Aorta (tissue), 5 donors: ENCODE results near the gene ANKRD11. TPM values are rescaled to one million over a fixed set of nuclear protein-coding genes. Genes with fewer than 3 reads are reported as not detected.
"Not testable (repeated sequence)": the region's sequence is repeated elsewhere in the genome, so short reads cannot be mapped to it uniquely, and the experiment has no call there.

ENCODE experiments used
- ATAC-seq: fragments of 200-7000 bp; cut with Tn5 transposase; one replicate; pipeline ENCODE4 v1.9.1; 2022; ENCODE audit warnings: moderate library complexity; ENCODE audit not compliant: low FRiP score
- DNase-seq, 2 donors: peaks; one replicate each; pipeline ENCODE4 v3.0.0-alpha.2; 2020
- H3K27ac ChIP-seq, 2 donors: one replicate each; pipeline ENCODE4 v1.5.1; 2013; ENCODE audit warnings: low read length in 2 of 2, mild to moderate bottlenecking in 2 of 2, moderate library complexity in 2 of 2, control low read depth in 1 of 2, inconsistent platforms in 1 of 2, low read depth in 1 of 2
- H3K27me3 ChIP-seq, 2 donors: one replicate each; pipeline ENCODE4 v1.6.1; 2013; ENCODE audit warnings: control low read depth in 1 of 2, low read length in 1 of 2, mild to moderate bottlenecking in 1 of 2, moderate library complexity in 1 of 2; ENCODE audit not compliant: insufficient read depth in 2 of 2, control insufficient read depth in 1 of 2
- H3K36me3 ChIP-seq, 2 donors: one replicate each; pipeline ENCODE4 v1.6.1; 2013; ENCODE audit warnings: control low read depth in 1 of 2, low read length in 1 of 2, mild to moderate bottlenecking in 1 of 2; ENCODE audit not compliant: insufficient read depth in 2 of 2, control insufficient read depth in 1 of 2
- H3K4me1 ChIP-seq, 2 donors: one replicate each; pipeline ENCODE4 v1.6.1; 2013; ENCODE audit warnings: low read length in 2 of 2, control low read depth in 1 of 2, mild to moderate bottlenecking in 1 of 2, moderate library complexity in 1 of 2; ENCODE audit not compliant: insufficient read depth in 2 of 2, control insufficient read depth in 1 of 2
- H3K4me3 ChIP-seq, 2 donors: one replicate each; pipeline ENCODE4 v1.5.1; 2013; ENCODE audit warnings: low read length in 2 of 2, control low read depth in 1 of 2, mild to moderate bottlenecking in 1 of 2
- H3K9me3 ChIP-seq: one replicate; pipeline ENCODE4 v1.6.1; 2013; ENCODE audit warnings: mild to moderate bottlenecking, low read length; ENCODE audit not compliant: control insufficient read depth
- WGBS, 2 donors: extraction: QIAGEN DNeasy Blood & Tissue Kit; methylation state at CpG; one replicate each; pipeline ENCODE4 v1.1.7; 2013; 5-methylcytosine and 5-hydroxymethylcytosine counted together
- intact Hi-C, 2 donors: fragments of 100-400 bp; cut with DNase I; formaldehyde crosslinking; loops; one replicate each; pipeline versions ENCODE4 v1.14.2 to v1.15.0; 2022
- polyA plus RNA-seq, 2 donors: library from polyadenylated mRNA; stranded (reverse); fragments of 200-250 nt; gene quantifications; one replicate each; pipeline ENCODE4 v1.2.3, GENCODE V29; 2013
- total RNA-seq, 2 donors: library from RNA; stranded (reverse); fragmentation: NEBNext Ultra II Directional; extraction: Animal tissue kit (Norgen Biotek cat#: 25700); gene quantifications; one replicate each; pipeline ENCODE4 v1.2.1, GENCODE V29; 2021
- donor health status: healthy with polysubstance abuse.
- donor health status: Bipolar disorder and iron deficiency.
- donor health status: DM: no; HTN: no; CAD: no.
- donor health status: DM: no; HTN: no; CAD: no.
- donor health status: DM: yes; HTN: yes; CAD: no.

Gene ANKRD11
- total and polyA plus RNA-seq, 4 donors = 34.6 to 139 (median 90.1) TPM

DNA sequence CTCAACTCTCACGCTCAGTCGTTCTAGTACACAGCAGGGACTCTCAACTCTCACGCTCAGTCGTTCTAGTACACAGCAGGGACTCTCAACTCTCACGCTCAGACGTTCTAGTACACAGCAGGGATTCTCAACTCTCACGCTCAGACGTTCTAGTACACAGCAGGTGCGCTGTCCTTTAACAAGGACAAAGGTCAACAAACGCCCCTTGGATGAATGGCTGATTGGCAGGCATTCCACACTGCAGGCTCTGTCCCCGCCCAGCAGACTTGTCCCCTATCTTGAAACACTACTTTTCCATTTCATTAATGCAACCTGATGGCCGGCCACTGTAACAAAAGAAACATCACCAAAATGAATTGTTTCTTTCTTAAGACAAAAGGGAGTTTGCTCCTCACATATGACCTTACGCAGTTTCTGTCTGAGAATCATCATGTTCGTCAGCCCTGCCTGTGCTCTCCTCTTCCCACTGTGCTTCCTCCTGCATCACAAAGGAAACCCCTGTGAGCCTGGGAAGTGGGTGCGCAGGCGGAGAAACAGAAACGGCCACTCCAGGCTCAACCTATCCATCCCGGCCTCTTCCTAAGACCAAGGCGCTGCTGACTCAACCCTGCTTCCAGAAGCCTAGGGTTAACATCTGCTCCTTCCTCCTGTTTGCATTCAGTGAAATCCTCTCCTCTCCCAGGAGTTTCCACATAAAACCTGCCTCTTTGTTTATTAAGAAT is 59.8 kb downstream of the ANKRD11 start:
- 89% methylated on average over 19 of the region's 19 CpGs for WGBS, 2 donors
- Histone ChIP-seq H3K4me1 (peaks cover 0 to 4% of the 10 kb centered on the region in 2 donors), H3K27ac (no peak overlapping the region)

DNA sequence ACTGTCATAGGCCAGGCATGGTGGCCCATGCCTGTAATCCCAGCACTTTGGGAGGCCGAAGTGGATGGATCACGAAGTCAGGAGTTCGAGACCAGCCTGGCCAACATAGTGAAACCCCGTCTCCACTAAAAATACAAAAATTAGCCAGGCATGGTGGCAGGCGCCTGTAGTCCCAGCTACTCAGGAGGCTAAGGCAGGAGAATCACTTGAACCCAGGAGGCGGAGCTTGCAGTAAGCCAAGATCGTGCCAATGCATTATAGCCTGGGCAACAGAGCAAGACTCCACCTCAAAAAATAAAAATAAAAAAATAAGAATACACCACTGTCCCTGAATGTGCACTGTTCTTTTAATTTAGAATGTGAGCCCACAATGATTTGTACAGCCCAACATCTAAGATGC is 61.8 kb downstream of the ANKRD11 start:
- ATAC-seq, DNase-seq, H3K36me3 ChIP-seq, H3K4me3 ChIP-seq, H3K27me3 ChIP-seq, H3K4me1 ChIP-seq, intact Hi-C loops, H3K27ac ChIP-seq, H3K9me3 ChIP-seq: not testable (repeated sequence)
- 95 to 96% methylated on average over 7 of the region's 7 CpGs for WGBS, 2 donors

More for the DNA sequence above, 59.8 kb downstream of the ANKRD11 start:
- DNase-seq (no peak), ATAC-seq (no peak)
- H3K36me3 ChIP-seq = no peaks in the 10 kb centered on the region
- H3K27me3 ChIP-seq = no peaks in the 10 kb centered on the region
- intact Hi-C loops = no loop called here
- no peaks in the 10 kb centered on the region for H3K9me3 ChIP-seq
- H3K4me3 ChIP-seq = no peak overlapping the region

DNA sequence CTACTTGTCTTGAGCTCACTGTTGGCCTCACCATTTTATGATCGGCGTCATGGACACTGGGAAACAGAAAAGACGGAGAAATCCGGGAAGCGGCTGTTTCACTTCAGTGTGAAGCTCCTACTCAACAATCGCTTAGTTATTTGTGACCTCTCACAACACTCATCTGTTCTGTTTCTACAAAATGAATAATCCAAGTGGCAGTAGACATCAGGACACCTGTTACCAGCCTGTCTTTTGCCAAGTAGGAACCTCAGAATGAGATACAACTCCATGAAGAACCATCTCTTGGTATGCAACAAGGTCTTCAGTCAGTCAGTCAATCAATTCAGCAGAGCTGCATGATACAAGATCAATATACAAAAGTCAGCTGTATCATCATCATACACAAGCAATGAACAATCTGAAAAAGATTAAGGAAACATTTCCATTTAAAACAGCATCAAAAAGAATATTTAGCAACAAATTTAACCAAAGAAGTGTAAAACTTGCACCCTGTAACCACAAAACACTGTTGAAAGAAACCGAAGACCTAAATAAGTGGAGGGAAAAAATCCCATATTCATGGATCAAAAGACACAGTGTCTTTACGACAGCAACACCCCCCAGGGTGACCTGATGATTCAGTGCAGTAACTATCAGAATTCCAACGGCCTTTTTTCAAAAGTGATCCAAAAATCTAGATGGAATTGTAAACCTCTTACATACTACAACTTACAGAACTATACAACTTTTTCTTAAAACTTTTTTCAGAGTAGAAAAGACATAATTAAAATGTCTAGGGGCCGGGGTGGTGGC is 63.4 kb downstream of the ANKRD11 start:
- ATAC-seq (no peak), DNase-seq (no peak)
- H3K27ac ChIP-seq = no peak overlapping the region
- H3K36me3 ChIP-seq = no peaks in the 10 kb centered on the region
- H3K9me3 ChIP-seq = no peaks in the 10 kb centered on the region
- 91% methylated on average over 10 of the region's 10 CpGs for WGBS, 2 donors
- no peak overlapping the region for H3K4me3 ChIP-seq
- H3K4me1 ChIP-seq = peaks cover 0 to under 1% of the 10 kb centered on the region in 2 donors
- intact Hi-C loops = no loop called here
- H3K27me3 ChIP-seq = no peaks in the 10 kb centered on the region

DNA sequence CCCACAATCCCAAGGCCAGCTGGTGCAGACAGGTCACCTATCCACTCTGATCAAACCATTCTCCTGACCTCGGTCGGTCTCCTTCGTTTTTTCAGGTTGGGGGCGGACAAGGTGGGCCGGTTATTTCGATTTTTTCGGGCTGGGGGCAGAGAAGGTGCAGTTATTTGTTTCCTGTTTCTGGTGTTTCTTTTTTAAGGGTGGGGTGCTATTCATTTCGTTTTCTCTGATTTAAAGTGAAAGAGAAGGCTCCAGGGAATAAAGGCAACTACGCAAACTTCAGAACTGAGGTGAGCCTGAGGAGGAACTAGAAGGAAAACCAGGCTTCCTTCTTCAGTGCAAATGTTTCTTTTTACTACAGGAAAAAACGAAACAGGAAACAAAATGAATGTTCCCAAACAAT is 64.8 kb downstream of the ANKRD11 start:
- intact Hi-C loops = no loop called here
- 74 to 85% methylated on average over 10 of the region's 10 CpGs for WGBS, 2 donors
- no peak overlapping the region for H3K4me3 ChIP-seq
- H3K4me1 ChIP-seq = no peaks in the 10 kb centered on the region
- no peaks in the 10 kb centered on the region for H3K36me3 ChIP-seq
- DNase-seq (no peak), ATAC-seq (no peak)
- H3K9me3 ChIP-seq = no peaks in the 10 kb centered on the region
- H3K27ac ChIP-seq = no peak overlapping the region
- no peaks in the 10 kb centered on the region for H3K27me3 ChIP-seq

DNA sequence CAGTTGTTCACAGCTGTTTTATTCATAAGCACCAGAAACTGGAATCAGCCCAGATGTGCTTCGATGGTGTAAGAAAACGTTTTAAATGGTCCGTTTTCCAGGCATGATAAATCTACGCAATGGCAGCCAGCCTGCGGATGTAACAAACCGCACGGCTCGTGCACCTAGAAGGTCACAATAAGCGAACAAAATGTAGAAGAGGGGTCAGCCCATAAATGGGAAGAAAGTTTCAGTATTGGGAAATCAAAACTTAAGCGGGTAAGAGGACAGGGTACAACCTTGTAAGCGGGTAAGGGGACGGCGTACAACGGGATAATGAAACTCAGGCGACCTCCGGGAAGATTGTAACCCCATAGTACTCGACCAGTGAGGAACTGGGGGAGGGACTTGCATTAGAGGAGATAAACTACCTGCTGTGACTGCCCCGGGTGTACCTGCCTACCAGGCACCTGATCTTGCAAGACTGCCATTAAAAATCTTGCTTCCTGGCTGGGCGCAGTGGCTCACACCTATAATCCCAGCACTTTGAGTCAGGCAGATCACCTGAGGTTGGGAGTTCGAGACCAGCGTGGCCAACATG is 66.6 kb downstream of the ANKRD11 start:
- WGBS, 2 donors = 84 to 85% methylated on average over 21 of the region's 21 CpGs
- DNase-seq = no peak
- Histone ChIP-seq H3K27ac (peak overlapping the region in 1 of 2 donors; percentile 14), H3K4me1 (no peaks in the 10 kb centered on the region), H3K27me3 (no peaks in the 10 kb centered on the region), H3K36me3 (no peaks in the 10 kb centered on the region), H3K4me3 (no peak overlapping the region), H3K9me3 (no peaks in the 10 kb centered on the region)
- no peak for ATAC-seq
- intact Hi-C loops = loop anchor here in 1 of 2 donors (5.0 kb wide), 1 partner anchor 64 kb away; no protein-coding TSS in a partner anchor

DNA sequence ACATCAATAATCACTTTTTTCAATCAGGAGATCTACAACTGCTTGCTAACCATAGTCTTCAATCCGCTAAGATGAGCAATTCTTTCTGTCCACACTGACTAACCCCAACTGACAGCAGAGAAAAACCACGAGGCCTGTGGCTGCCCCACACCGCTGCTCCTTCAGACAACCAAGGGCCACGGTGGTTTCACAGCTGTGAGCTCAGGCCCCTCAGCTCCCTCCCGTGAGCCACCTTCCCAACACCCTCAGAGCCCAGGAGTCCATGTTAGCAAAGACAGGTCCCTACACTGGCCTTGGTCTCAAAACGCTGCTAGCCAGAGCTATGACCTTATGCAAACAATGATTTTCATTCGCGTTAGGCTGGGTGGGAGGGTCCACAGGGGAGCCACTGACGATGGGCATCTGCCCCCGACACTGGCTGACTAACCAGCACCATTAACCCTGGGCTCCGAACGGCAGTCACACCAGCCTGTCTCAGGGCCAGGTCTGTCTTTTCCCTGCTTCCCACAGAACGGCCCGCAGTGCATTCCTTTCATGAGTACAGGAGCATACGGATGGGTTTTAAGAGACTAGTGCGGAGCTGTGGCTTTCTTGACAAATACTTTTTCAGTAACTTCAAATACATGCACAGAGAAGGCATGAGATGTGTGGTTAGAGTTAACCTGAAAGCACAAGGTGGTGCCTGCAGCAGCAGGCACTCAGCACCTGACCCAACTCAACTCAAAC is 67.3 kb downstream of the ANKRD11 start:
- H3K4me3 ChIP-seq = no peak overlapping the region
- H3K9me3 ChIP-seq = no peaks in the 10 kb centered on the region
- DNase-seq = no peak
- H3K27ac ChIP-seq = peak overlapping the region; percentile 52 to 87
- intact Hi-C loops = loop anchor here in 1 of 2 donors (5.0 kb wide), 1 partner anchor 64 kb away; no protein-coding TSS in a partner anchor
- 14 to 17% methylated on average over 16 of the region's 16 CpGs for WGBS, 2 donors
- no peaks in the 10 kb centered on the region for H3K27me3 ChIP-seq
- no peaks in the 10 kb centered on the region for H3K36me3 ChIP-seq
- peak; percentile 64 for ATAC-seq
- H3K4me1 ChIP-seq = peaks cover 0 to 3% of the 10 kb centered on the region in 2 donors

DNA sequence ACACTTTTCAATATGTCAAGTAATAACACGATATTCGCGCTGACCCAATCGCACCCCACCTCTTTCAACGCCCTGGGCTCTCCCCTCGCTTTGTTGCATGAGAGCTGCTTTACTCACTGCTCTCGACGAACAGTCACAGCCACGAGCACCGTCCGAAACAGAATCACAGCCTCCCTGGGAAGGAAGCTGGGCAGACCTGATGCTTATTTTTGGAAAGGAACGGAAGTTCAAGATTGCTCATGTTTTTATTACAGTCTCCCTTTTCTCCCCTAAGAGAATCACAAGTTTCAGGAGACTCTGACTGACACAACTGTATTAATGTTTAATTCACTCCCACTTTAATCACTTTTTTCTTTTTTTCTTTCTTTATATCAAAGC is 67.8 kb downstream of the ANKRD11 start:
- WGBS, 2 donors = 2 to 6% methylated on average over 12 of the region's 12 CpGs
- intact Hi-C loops = loop anchor here in 1 of 2 donors (5.0 kb wide), 1 partner anchor 65 kb away; no protein-coding TSS in a partner anchor
- no peaks in the 10 kb centered on the region for H3K36me3 ChIP-seq
- H3K9me3 ChIP-seq = no peaks in the 10 kb centered on the region
- DNase-seq = peak; percentile 83
- H3K4me3 ChIP-seq = no peak overlapping the region
- peak; percentile 73 for ATAC-seq
- H3K4me1 ChIP-seq = peaks cover 0 to 3% of the 10 kb centered on the region in 2 donors
- no peaks in the 10 kb centered on the region for H3K27me3 ChIP-seq
- H3K27ac ChIP-seq = peak overlapping the region in 1 of 2 donors; percentile 10

DNA sequence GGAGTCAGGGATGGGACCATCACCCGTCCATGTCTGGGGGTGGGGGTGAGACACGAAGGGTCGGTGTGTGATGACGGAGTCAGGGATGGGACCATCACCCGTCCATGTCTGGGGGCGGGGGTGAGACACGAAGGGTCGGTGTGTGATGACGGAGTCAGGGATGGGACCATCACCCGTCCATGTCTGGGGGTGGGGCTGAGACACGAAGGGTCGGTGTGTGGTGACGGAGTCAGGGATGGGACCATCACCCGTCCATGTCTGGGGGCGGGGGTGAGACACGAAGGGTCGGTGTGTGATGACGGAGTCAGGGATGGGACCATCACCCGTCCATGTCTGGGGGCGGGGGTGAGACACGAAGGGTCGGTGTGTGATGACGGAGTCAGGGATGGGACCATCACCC is 69.1 kb downstream of the ANKRD11 start:
- not testable (repeated sequence) for H3K27ac ChIP-seq, H3K27me3 ChIP-seq, H3K4me3 ChIP-seq, H3K36me3 ChIP-seq, ATAC-seq, H3K9me3 ChIP-seq, DNase-seq, H3K4me1 ChIP-seq
- WGBS, 2 donors = 96 to 98% methylated on average over 9 to 18 of the region's 23 CpGs
- intact Hi-C loops = loop anchor here in 1 of 2 donors (5.0 kb wide), 1 partner anchor 66 kb away; no protein-coding TSS in a partner anchor
